ENCODE results near the gene ALDH1A1. TPM values are rescaled to one million over a fixed set of nuclear protein-coding genes. Genes with fewer than 3 reads are reported as not detected.

ALDH1A1 gene
- total and polyA plus RNA-seq, 2 of the 8 experiments (the other 6 are each of a cell fraction or from before 2014, with no cell fraction given) = 0.50 to 0.82 TPM

DNA sequence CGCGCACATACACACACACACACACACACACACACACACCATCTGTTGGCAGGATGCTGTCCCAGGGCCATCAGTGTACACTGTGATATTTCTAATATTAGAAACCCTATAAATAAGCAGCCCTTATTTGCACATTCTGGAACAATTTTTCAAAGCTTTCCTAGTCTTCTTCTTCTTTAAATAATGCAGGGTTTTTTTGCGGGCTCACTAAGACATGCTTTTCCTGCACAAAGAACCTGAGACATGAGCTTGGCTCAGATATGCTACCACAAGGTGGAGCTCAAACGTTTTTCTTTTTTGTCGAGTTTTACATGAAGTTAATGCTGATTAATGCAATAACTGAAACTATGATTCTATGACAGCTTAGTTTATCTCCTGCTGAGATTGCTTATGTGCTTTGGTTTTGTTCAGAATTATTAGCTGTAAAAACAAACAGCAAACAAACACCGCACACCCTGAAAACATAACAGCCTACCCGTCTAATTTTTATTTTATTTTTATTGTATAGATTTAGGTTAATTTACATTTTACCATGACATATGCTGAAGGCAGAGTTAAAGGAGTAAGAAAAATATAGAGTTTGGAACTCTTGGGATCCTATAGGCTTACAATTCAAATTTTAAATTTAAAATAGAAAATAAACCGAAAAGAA is 95.8 kb downstream of the ALDH1A1 start:
- H3K14ac ChIP-seq (ENCODE audit: insufficient read length) = no peak overlapping the region
- H3K4ac ChIP-seq (replicated peaks; ENCODE audit: insufficient read length, low read depth, low read length) = no peak overlapping the region
- H2AK5ac ChIP-seq (ENCODE audit: low read depth, low read length) = no peak overlapping the region
- peak; percentile 58 to 67 for TF ChIP-seq RAD21 (IDR thresholded peaks at IDR 0.05 in 1 of 2, conservative IDR thresholded peaks at IDR 0.05 in 1 of 2; ENCODE audit: low read depth in 2 of 2, low read length in 2 of 2)
- TF ChIP-seq CTCF (IDR thresholded peaks at IDR 0.05; ENCODE audit: control extremely low read depth in 1 of 3, insufficient read depth in 1 of 3, low read depth in 1 of 3, low read length in 3 of 3) = peak in 2 of 3 experiments; percentile 45 to 54; a peak in 2 of 4 replicates
- TF ChIP-seq MAFK (IDR thresholded peaks at IDR 0.05; ENCODE audit: low read depth, low read length) = 0 out of 2 replicates have a peak, but pooled peaks have one; percentile 14
- TF ChIP-seq POU5F1 (IDR thresholded peaks at IDR 0.05; ENCODE audit: low read depth, low read length) = no peak
- no peak overlapping the region for H3K4me3 ChIP-seq (ENCODE audit: extremely low read depth in 1 of 4, insufficient read depth in 2 of 4, low read depth in 3 of 4, low read length in 4 of 4)
- H2BK20ac ChIP-seq (ENCODE audit: low read length) = no peak overlapping the region
- WGBS, 2 experiments (ENCODE audit: extremely low coverage in 1 of 2, insufficient coverage in 1 of 2, insufficient read length in 1 of 2, insufficient replicate concordance in 2 of 2, low coverage in 1 of 2, low lambda C conversion rate in 2 of 2, missing lambda C conversion rate in 1 of 2) = 73% methylated on average over 8 of the region's 8 CpGs; no CpG with 5 or more reads in 1 of the 2 experiments
- no peaks in the 10 kb centered on the region for H3K79me2 ChIP-seq (ENCODE audit: control insufficient read depth in 1 of 2, insufficient read depth in 2 of 2, low read length in 2 of 2)
- no peak for FAIRE-seq
- no peak overlapping the region for H2BK15ac ChIP-seq (ENCODE audit: low read length)
- H4K5ac ChIP-seq (ENCODE audit: insufficient read length, low read depth, low read length) = no peak overlapping the region
- no peak overlapping the region for H2BK120ac ChIP-seq (replicated peaks; ENCODE audit: low read depth, low read length)
- H3K9ac ChIP-seq (replicated peaks in 1 of 4; ENCODE audit: extremely low read depth in 1 of 4, low read depth in 3 of 4, low read length in 3 of 4) = no peak overlapping the region
- H3K27ac ChIP-seq (ENCODE audit: low read depth, low read length) = no peak overlapping the region
- no peak overlapping the region for H4K91ac ChIP-seq (replicated peaks; ENCODE audit: insufficient read length, low read length)
- H3K4me2 ChIP-seq (ENCODE audit: insufficient read depth in 1 of 2, low read depth in 2 of 2, low read length in 2 of 2) = no peak overlapping the region
- H2AFZ ChIP-seq (ENCODE audit: low read length) = no peak overlapping the region
- H3K23ac ChIP-seq (ENCODE audit: insufficient read length) = no peak overlapping the region
- H3K36me3 ChIP-seq (ENCODE audit: control insufficient read depth in 2 of 4, insufficient read depth in 4 of 4, low read length in 3 of 4) = no peaks in the 10 kb centered on the region
- H3K18ac ChIP-seq (ENCODE audit: extremely low read depth, low read length) = no peak overlapping the region
- H4K8ac ChIP-seq (ENCODE audit: extremely low read depth, insufficient read depth, low read length) = no peak overlapping the region
- H3K27me3 ChIP-seq (replicated peaks in 1 of 4; ENCODE audit: control insufficient read depth in 3 of 4, extremely low read depth in 1 of 4, insufficient read depth in 3 of 4, low read length in 3 of 4) = no peaks in the 10 kb centered on the region
- no peak overlapping the region for H2BK5ac ChIP-seq (ENCODE audit: low read depth, low read length)
- peaks cover 0 to 2% (median 1%) of the 10 kb centered on the region in 4 experiments; a peak in 3 of 7 replicates for H3K4me1 ChIP-seq (replicated peaks in 1 of 4; ENCODE audit: control insufficient read depth in 3 of 4, insufficient read depth in 4 of 4, low read length in 3 of 4)
- CTCF ChIA-PET (ENCODE audit: partially characterized antibody) = interaction anchor here (0.7 to 5.9 kb wide), 46 partner anchors 9 to 872 kb away, joined by 3 to 44 read pairs (median 4); no protein-coding TSS in a partner anchor
- no peak overlapping the region for H2BK12ac ChIP-seq (ENCODE audit: low read depth, low read length)
- no peaks in the 10 kb centered on the region for H3K79me1 ChIP-seq (ENCODE audit: low read depth, low read length)
- no peaks in the 10 kb centered on the region for H4K20me1 ChIP-seq (replicated peaks in 1 of 2; ENCODE audit: control insufficient read depth in 1 of 2, insufficient read depth in 2 of 2, low read length in 2 of 2)
- H3K23me2 ChIP-seq (ENCODE audit: low read depth, low read length) = no peaks in the 10 kb centered on the region
- POLR2A ChIA-PET (ENCODE audit: partially characterized antibody) = no interaction called here
- H3K56ac ChIP-seq (replicated peaks; ENCODE audit: insufficient read length, low read depth, low read length) = no peak overlapping the region
- no peak for DNase-seq (ENCODE audit: low read depth in 1 of 2, low spot score in 2 of 2)
- no peaks in the 10 kb centered on the region for H3K9me3 ChIP-seq (ENCODE audit: insufficient read depth in 2 of 2, low read depth in 1 of 2, low read length in 1 of 2)

All from H1 (cell line).